Uterus (tissue), 2 donors: ENCODE results near the gene UNC13A.

Experiments used
- POLR2A ChIP-seq, 2 donors: fragments of 450-650 bp; IDR thresholded peaks; one replicate each; pipeline ENCODE4 v1.6.1; 2016; ENCODE audit warnings: antibody characterized with exemption in 2 of 2, mild to moderate bottlenecking in 1 of 2, moderate library complexity in 1 of 2
- TF ChIP-seq, protein P1 (sequence below), 4 experiments: fragments of 200-600 bp in 2 of 4; fragments of 450-650 bp in 2 of 4; sonication (generic) in 2 of 4; IDR thresholded peaks; one replicate each; pipeline ENCODE4 v1.5.1; 2016 to 2019; ENCODE audit warnings: antibody characterized with exemption in 4 of 4, mild to moderate bottlenecking in 2 of 4, moderate library complexity in 1 of 4

DNA sequence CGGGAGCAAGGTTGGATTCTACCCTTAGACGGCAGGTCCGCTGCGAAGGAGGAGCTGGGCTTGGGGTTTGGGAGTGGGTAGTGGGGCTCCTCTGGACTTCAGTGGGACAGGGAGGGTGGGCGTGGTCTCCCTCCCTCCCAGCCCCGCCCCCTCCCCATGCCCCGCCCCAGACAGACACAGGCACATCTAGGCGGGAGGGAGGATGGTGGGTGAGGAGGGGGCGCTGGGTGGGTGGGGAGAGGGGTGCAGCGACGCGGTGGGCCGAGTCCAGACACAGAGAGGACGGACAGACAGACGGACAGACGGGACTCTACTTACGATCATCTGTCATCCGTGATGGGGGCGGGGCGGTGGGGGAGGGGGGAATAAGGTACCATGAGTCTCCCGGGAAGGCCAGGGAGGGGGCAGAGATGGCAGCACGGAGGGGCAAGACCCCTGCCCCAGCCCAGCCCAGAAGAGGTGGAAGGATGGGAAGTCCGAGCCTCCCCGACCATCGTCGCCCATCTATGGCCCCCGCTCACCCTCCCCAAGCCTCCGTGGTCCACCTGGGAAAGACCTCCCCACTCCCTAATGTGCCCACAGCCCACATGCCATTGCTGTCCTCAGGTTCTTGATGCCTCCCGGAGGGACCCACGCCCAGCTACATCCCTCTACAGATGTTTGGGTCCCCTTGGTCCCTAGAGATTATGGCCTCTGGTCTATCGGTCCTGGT, 64.8 kb downstream of the UNC13A start:
- TF ChIP-seq, protein P1, sequence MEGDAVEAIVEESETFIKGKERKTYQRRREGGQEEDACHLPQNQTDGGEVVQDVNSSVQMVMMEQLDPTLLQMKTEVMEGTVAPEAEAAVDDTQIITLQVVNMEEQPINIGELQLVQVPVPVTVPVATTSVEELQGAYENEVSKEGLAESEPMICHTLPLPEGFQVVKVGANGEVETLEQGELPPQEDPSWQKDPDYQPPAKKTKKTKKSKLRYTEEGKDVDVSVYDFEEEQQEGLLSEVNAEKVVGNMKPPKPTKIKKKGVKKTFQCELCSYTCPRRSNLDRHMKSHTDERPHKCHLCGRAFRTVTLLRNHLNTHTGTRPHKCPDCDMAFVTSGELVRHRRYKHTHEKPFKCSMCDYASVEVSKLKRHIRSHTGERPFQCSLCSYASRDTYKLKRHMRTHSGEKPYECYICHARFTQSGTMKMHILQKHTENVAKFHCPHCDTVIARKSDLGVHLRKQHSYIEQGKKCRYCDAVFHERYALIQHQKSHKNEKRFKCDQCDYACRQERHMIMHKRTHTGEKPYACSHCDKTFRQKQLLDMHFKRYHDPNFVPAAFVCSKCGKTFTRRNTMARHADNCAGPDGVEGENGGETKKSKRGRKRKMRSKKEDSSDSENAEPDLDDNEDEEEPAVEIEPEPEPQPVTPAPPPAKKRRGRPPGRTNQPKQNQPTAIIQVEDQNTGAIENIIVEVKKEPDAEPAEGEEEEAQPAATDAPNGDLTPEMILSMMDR (IDR thresholded peaks at IDR 0.05) = no peak
- TF ChIP-seq POLR2A (IDR thresholded peaks at IDR 0.05) = no peak
